ENCODE data around the gene CYP27A1.
A peak's percentile ranks its signal among the peaks of the same experiment; 100 is the strongest.
"Not testable (repeated sequence)": the region's sequence is repeated elsewhere in the genome, so short reads cannot be mapped to it uniquely, and the experiment has no call there.

Gene CYP27A1

GRCh38 chr2:218830526-218831306, 48.8 kb downstream of the CYP27A1 start:
- DNase-seq (ENCODE audit: low spot score): no peak

- DNase-seq (ENCODE audit: low spot score): no peak
Observed at GRCh38 chr2:218831378-218831990, 49.5 kb downstream of the CYP27A1 start, which contains the start of gene PRKAG3. TSS of gene PRKAG3 (minus strand) at chr2:218831803.

GRCh38 chr2:218832081-218832480, 50.1 kb downstream of the CYP27A1 start:
- DNase-seq (ENCODE audit: low spot score): no peak

GRCh38 chr2:218832520-218832919, 50.6 kb downstream of the CYP27A1 start:
- no peak for DNase-seq (ENCODE audit: low spot score)

GRCh38 chr2:218833023-218833609, 51.2 kb downstream of the CYP27A1 start:
- no peak for DNase-seq (ENCODE audit: low spot score)

- no peak for DNase-seq (ENCODE audit: low spot score)
Observed at GRCh38 chr2:218834685-218835084, 52.7 kb downstream of the CYP27A1 start.

GRCh38 chr2:218837495-218837894, 55.5 kb downstream of the CYP27A1 start:
- no peak for DNase-seq (ENCODE audit: low spot score)

GRCh38 chr2:218839430-218839829, 57.5 kb downstream of the CYP27A1 start:
- DNase-seq (ENCODE audit: low spot score): no peak

GRCh38 chr2:218839888-218840287, 57.9 kb downstream of the CYP27A1 start:
- DNase-seq (ENCODE audit: low spot score): no peak

- DNase-seq (ENCODE audit: low spot score): not testable (repeated sequence)
Observed at GRCh38 chr2:218844334-218844733, 62.4 kb downstream of the CYP27A1 start.

GRCh38 chr2:218846963-218847362, 65.0 kb downstream of the CYP27A1 start:
- DNase-seq (ENCODE audit: low spot score): not testable (repeated sequence)

- DNase-seq (ENCODE audit: low spot score): no peak
Observed at GRCh38 chr2:218849721-218850120, 67.8 kb downstream of the CYP27A1 start.

GRCh38 chr2:218850796-218851195, 68.8 kb downstream of the CYP27A1 start:
- no peak for DNase-seq (ENCODE audit: low spot score)

- DNase-seq (ENCODE audit: low spot score): no peak
Observed at GRCh38 chr2:218851286-218851685, 69.3 kb downstream of the CYP27A1 start.

GRCh38 chr2:218852911-218853667, 71.1 kb downstream of the CYP27A1 start:
- DNase-seq (ENCODE audit: low spot score): peak; percentile 69

GRCh38 chr2:218853766-218854165, 71.8 kb downstream of the CYP27A1 start:
- no peak for DNase-seq (ENCODE audit: low spot score)

- DNase-seq (ENCODE audit: low spot score): no peak
Observed at GRCh38 chr2:218854860-218855259, 72.9 kb downstream of the CYP27A1 start.

- DNase-seq (ENCODE audit: low spot score): no peak
Observed at GRCh38 chr2:218855305-218856166, 73.6 kb downstream of the CYP27A1 start.

GRCh38 chr2:218856167-218856895, 74.4 kb downstream of the CYP27A1 start:
- DNase-seq (ENCODE audit: low spot score): peak; percentile 48

- DNase-seq (ENCODE audit: low spot score): no peak
Observed at GRCh38 chr2:218856896-218857243, 74.9 kb downstream of the CYP27A1 start.

Measured in SK-N-DZ (cell line).